Forelimb muscle (tissue), 1 donor: ENCODE data around the gene PLXDC1. TPM values are rescaled to one million over a fixed set of nuclear protein-coding genes. Genes with fewer than 3 reads are reported as not detected.
"Not testable (repeated sequence)": the region's sequence is repeated elsewhere in the genome, so short reads cannot be mapped to it uniquely, and the experiment has no call there.

Experiments
- DNase-seq: peaks from one replicate; pipeline ENCODE4 v3.0.0-alpha.2; 2013; ENCODE audit warnings: low read depth
- polyA plus RNA-seq: library from polyadenylated mRNA; unstranded; fragments of 120-200 nt; gene quantifications from one replicate; pipeline ENCODE4 v1.2.1, GENCODE V29; 2013; ENCODE audit not compliant: insufficient read length

The PLXDC1 gene
- polyA plus RNA-seq, 1 donor = 5.0 TPM

GRCh38 chr17:39063681-39064069, 87.8 kb downstream of the PLXDC1 start:
- DNase-seq = no peak

DNA sequence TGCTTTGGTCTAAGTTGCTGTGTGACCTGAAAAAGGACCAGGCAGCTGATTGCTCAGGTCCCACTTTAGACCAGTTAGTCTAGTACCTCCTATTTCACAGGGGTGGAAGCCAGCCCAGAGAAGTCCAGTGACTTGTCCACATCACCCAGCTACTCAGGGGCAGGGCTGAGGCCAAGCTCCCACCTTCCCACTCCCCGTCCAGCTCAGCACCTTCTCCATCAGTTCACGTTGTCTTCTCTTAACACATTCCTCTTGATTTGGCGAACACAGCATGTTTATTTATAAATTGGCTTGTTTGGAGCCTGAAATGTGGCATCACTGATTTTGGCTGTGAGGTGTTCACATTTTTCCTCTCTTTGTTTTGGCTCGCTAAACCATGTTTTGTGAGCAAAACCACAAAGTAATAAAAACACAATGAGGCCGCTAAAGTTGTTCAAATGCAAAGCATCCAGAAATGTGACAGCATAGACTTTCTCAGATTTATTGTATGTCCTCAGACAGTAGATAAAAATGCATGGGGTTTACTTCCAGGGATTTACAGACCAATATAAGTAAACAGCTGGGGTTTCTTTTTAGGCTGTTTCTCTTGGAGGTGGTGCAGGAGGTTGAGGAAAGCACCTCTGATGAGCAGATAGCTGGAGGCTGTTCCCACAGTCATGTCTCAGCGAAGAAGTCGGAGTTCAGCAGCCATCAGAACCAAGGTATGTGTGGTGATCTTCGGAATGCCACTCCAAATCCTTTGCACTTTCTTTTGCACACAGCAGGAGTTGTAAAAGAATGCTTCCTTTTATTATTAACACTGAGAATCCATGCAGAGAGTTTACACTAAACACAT, 88.4 kb downstream of the PLXDC1 start:
- no peak for DNase-seq

DNA sequence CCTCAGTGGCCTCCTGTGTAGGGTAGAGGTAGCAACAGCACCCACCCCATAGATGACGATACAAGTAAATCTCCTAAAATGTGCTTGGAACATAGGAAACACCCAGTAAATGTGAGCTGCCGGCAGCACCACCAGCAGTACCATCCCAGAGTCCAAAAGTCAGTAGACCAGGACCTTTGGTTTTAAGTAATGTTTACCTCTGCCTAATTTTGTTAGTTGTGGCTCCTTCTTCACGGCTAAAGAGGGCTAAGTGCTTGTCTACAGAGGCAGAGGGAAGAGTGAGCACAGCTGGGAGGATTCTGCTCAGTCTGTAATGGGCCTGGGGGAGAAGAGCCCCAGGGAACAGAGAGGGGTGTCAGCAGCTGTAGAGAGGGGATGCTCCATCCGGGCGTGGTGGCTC, 92.9 kb downstream of the PLXDC1 start:
- DNase-seq = no peak

DNA sequence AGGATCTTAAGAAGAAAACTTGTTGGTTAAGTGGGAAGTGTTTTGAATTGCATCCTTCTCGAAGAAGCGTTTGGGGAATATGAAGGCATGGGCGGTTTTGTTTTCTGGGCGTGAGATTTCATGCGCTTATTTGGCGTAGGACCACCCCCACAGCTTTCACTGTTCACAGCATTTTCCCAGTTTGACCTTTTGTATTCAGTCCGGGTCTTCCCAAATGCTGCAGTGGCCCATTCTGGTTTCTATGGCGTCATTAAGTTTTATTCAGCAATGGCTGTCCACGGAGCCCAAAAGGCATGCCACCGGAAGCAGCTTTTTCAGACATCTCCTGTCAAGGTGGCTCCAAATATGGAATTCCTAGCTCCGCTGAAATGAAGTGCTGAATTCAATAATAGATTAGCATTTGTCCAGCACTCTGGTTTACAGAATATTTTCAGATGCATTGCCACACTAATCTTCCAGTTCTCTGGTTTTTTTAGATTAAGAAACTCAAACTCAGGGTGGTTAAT, 93.7 kb downstream of the PLXDC1 start:
- no peak for DNase-seq

GRCh38 chr17:39054111-39054645, 97.3 kb downstream of the PLXDC1 start:
- DNase-seq = no peak

- DNase-seq = not testable (repeated sequence)
These were observed 99.0 kb downstream of the PLXDC1 start for GRCh38 chr17:39052423-39052822.

DNA sequence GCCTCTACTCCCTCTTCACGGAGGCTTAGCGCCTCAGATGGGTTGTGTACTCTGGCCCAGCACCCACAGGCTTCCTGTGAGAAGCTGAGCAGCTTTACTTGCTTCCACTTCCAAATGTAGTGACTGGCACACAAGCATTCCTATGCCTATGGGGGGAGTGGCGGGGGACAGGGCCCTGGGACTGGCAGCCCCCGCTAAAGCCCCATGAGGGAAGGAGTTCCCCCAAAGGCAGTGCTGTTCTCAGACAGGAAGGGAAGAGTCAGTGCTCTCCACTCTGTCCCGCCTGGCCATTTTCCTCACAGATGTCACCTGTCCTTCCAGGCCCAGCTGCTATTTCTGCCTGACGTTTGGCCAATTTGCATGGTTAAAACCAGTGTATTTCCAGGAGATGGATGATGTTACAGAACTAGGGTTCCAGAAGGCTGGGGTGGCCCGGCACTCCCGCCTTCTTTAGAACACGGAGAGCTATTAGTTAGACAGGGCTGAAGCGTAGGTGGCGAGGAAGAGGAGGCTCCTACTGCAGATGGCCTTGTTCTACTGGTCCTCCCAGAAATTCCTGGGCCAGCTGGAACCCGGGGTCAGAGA, 100.3 kb downstream of the PLXDC1 start:
- DNase-seq = no peak

DNA sequence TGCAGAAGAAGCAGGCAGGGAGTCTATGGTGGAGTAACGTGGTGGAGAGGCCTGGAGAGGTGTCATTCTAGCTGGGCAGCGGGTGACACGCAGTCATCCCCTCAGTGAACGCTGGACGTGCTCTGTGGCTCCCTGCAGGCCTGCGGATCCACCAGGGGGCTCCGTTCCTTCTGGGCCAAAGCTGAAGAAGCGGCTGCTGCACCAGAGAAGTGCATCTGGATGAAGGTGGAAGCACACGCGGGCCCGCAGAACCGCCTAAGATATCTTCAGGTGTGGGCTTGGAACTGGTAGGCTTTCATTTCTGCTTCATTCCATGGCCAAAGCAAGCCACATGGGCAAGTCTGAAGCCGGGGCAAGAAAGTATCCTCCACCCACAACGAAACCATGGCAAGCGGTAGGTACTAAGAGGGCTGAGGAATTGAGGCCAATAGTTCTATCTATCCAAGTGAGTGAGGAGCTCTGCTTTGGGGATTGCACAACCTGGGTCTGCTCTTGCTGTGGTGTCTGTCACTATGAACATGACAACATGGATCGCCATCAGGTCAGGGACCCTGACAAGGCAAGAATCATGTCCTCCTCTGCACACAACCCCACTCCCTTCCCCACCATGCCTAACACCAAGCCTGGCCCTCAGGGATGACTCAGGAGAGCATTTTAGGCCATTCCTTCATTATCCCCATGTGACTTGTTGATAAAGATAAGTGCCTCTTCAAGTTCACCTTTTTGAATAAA, 105.3 kb downstream of the PLXDC1 start:
- DNase-seq = no peak

DNA sequence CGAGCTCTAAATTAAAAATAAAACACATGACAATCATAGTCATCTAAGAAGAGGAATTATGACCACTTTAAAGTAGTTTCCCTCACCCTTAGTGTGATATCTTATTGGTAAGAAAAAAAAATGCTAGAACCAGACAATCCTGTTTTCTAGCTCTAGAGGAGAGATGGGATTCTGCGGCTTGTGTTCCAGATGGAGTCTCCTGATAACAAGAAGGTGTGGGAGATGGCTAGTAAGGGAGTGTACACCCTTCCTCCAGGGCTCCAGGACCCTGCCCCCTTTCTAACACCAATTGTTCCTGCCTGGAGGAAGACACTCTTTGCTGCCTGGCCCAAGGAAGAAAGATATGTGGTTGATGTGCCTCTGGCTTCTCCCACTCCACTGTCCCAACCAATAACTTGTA, 115.4 kb downstream of the PLXDC1 start:
- DNase-seq = no peak

GRCh38 chr17:39035578-39035977, 115.9 kb downstream of the PLXDC1 start:
- DNase-seq = not testable (repeated sequence)

DNA sequence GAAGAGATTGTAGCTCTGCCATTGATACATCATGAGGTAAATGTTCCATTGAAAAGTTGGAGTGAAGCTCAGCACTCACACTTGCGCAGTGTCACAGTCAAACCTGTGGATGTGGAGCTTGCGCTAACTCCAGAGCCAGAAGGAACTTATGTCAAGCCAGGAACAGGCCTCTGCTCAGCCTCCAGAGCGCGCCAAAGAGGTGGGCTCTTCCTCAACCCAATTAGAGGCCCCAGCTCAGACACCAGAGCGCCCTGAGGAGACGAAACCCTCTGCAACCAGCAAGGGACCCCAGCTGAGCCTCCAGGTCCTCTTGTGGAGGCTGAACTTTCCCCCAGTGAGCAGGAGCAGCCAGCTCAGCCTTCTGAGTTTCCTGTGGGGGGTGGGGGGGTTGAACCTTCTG, 122.7 kb downstream of the PLXDC1 start:
- DNase-seq = no peak

- peak; percentile 32 for DNase-seq
These were observed 123.9 kb downstream of the PLXDC1 start for GRCh38 chr17:39027455-39028035.

GRCh38 chr17:39026980-39027451, 124.4 kb downstream of the PLXDC1 start:
- no peak for DNase-seq

- not testable (repeated sequence) for DNase-seq
These were observed 125.1 kb downstream of the PLXDC1 start for GRCh38 chr17:39026346-39026745.

DNA sequence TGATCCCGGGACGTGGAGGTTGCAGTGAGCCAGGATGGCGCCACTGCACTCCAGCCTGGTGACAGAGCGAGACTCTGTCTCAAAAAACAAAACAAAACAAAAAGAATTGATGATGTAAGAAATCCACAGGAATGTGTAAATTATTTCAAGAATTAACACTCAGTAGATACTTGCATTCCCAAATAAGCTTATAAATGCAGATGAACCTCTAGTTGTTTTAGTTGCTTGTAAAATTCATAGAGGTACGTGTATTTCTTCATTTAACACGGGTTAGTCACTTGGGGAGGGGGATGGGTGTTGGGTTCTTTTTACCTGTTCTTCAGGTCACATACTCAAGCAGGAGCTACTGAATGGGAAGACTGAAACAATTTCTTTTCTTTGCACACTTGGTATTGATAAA, 128.5 kb downstream of the PLXDC1 start:
- DNase-seq = no peak

GRCh38 chr17:39020037-39020436, 131.4 kb downstream of the PLXDC1 start:
- DNase-seq = not testable (repeated sequence)

- no peak for DNase-seq
These were observed 132.9 kb downstream of the PLXDC1 start for GRCh38 chr17:39018267-39019134.

- DNase-seq = no peak
These were observed 135.0 kb downstream of the PLXDC1 start for GRCh38 chr17:39016193-39017153.

DNA sequence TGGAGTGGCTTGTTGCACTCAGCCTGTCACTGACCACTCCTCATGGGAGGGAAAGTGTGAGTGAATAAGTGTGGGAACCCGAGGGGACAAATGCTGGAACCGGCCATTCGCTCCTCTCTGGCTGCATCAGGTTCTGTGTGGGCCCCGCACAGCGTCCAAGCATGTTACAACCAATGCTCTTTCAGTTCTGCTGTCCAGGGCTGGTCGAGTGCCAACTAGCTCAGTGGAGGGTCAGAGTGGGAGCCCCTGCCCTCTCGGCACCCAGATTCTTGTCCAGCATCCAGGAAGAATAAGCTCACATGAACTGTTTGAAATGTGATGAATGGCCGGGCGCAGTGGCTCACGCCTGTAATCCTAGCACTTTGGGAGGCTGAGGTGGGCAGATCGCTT, 135.9 kb downstream of the PLXDC1 start:
- no peak for DNase-seq
